SU-DHL-6 (cell line): ENCODE results near the gene CNPY1.

ENCODE experiments used
- H2AFZ ChIP-seq: fragments of 200-600 bp; sonication (generic); 2 replicates; pipeline ENCODE4 v1.6.1; 2014; ENCODE audit warnings: low read depth, mild to moderate bottlenecking, moderate library complexity, mixed read lengths, antibody characterized with exemption, low read length; ENCODE audit not compliant: severe bottlenecking
- H3F3A ChIP-seq: fragments of 200-600 bp; shearing (Covaris generic); 2 replicates; pipeline ENCODE4 v1.6.0; 2016; ENCODE audit warnings: antibody characterized with exemption, mild to moderate bottlenecking; ENCODE audit not compliant: insufficient read depth
- H3K27ac ChIP-seq: fragments of 200-600 bp; sonication (generic); 2 replicates; pipeline ENCODE4 v1.5.1; 2016; ENCODE audit warnings: low read depth, mild to moderate bottlenecking, low read length, moderate library complexity, mixed read lengths
- H3K27me3 ChIP-seq: fragments of 200-600 bp; sonication (generic), shearing (Covaris generic); 2 replicates; pipeline ENCODE4 v1.6.0; 2014; ENCODE audit warnings: mild to moderate bottlenecking, low read length
- H3K36me3 ChIP-seq: fragments of 200-600 bp; sonication (generic); 2 replicates; pipeline ENCODE4 v1.6.1; 2014; ENCODE audit warnings: mild to moderate bottlenecking, low read length, mixed read lengths
- H3K4me2 ChIP-seq: fragments of 300-600, 200-600 bp; shearing (Covaris generic), sonication (generic); 2 replicates; pipeline ENCODE4 v1.6.0; 2014; ENCODE audit warnings: low read length, low read depth, mild to moderate bottlenecking; ENCODE audit not compliant: poor library complexity, severe bottlenecking
- H3K4me3 ChIP-seq: fragments of 200-600 bp; sonication (generic); 2 replicates; pipeline ENCODE4 v1.5.1; 2014; ENCODE audit warnings: antibody characterized with exemption, low read length, mild to moderate bottlenecking, mixed read lengths; ENCODE audit not compliant: insufficient read depth, poor library complexity, severe bottlenecking
- H3K79me2 ChIP-seq: fragments of 200-600 bp; sonication (generic); 2 replicates; pipeline ENCODE4 v1.6.1; 2014; ENCODE audit warnings: mild to moderate bottlenecking, low read length, moderate library complexity; ENCODE audit not compliant: insufficient read depth
- H3K9ac ChIP-seq: fragments of 200-600 bp; sonication (generic); 2 replicates; pipeline ENCODE4 v1.7.0; 2014; ENCODE audit warnings: mild to moderate bottlenecking, low read length
- H3K9me2 ChIP-seq: fragments of 200-600 bp; sonication (generic); replicated peaks from 2 replicates; pipeline ENCODE4 v1.6.1; 2014; ENCODE audit warnings: low read length; ENCODE audit not compliant: insufficient read depth
- H3K9me3 ChIP-seq: fragments of 200-600 bp; sonication (generic); 2 replicates; pipeline ENCODE4 v1.6.1; 2014; ENCODE audit warnings: low read length, mixed read lengths; ENCODE audit not compliant: insufficient read depth
- H4K20me1 ChIP-seq: fragments of 200-600 bp; sonication (generic); 2 replicates; pipeline ENCODE4 v1.6.1; 2014; ENCODE audit warnings: low read depth, mild to moderate bottlenecking, antibody characterized with exemption, low read length, moderate library complexity, mixed read lengths
- CTCF ChIP-seq: fragments of 200-600 bp; sonication (generic); IDR thresholded peaks from one replicate; pipeline ENCODE4 v1.5.1; 2017; ENCODE audit warnings: antibody characterized with exemption, mild to moderate bottlenecking, low read length, moderate library complexity; ENCODE audit not compliant: insufficient read depth, poor library complexity, severe bottlenecking
- EZH2phosphoT487 ChIP-seq: fragments of 200-600 bp; sonication (generic), shearing (Covaris generic); conservative IDR thresholded peaks from 2 replicates; pipeline ENCODE4 v1.6.1; 2018; ENCODE audit warnings: mild to moderate bottlenecking, antibody characterized with exemption, low read length, moderate library complexity, mixed read lengths

Gene CNPY1

GRCh38 chr7:155560982-155561686 lies 14.8 kb upstream of the CNPY1 start:
- H3K27me3 ChIP-seq, result no peaks in the 10 kb centered on the region
- H3K9me2 ChIP-seq, result no peaks in the 10 kb centered on the region
- no peak overlapping the region for H3K4me2 ChIP-seq
- no peaks in the 10 kb centered on the region for H3K79me2 ChIP-seq
- no peaks in the 10 kb centered on the region for H3K36me3 ChIP-seq
- no peak overlapping the region for H3K9ac ChIP-seq
- H3K9me3 ChIP-seq, result no peaks in the 10 kb centered on the region
- no peaks in the 10 kb centered on the region for H3F3A ChIP-seq
- no peak for TF ChIP-seq EZH2phosphoT487
- no peak for TF ChIP-seq CTCF
- H3K27ac ChIP-seq, result no peak overlapping the region
- H4K20me1 ChIP-seq, result no peaks in the 10 kb centered on the region
- no peak overlapping the region for H3K4me3 ChIP-seq
- H2AFZ ChIP-seq, result no peak overlapping the region

GRCh38 chr7:155560196-155560885 lies 14.0 kb upstream of the CNPY1 start:
- no peak overlapping the region for H3K4me2 ChIP-seq
- H4K20me1 ChIP-seq, result no peaks in the 10 kb centered on the region
- H3K9me2 ChIP-seq, result no peaks in the 10 kb centered on the region
- no peaks in the 10 kb centered on the region for H3K79me2 ChIP-seq
- H3K9me3 ChIP-seq, result no peaks in the 10 kb centered on the region
- no peak overlapping the region for H3K9ac ChIP-seq
- no peaks in the 10 kb centered on the region for H3K36me3 ChIP-seq
- H3K4me3 ChIP-seq, result no peak overlapping the region
- TF ChIP-seq EZH2phosphoT487 (no peak), CTCF (no peak)
- no peaks in the 10 kb centered on the region for H3F3A ChIP-seq
- no peak overlapping the region for H2AFZ ChIP-seq
- no peaks in the 10 kb centered on the region for H3K27me3 ChIP-seq
- H3K27ac ChIP-seq, result no peak overlapping the region

GRCh38 chr7:155559519-155560108 lies 13.3 kb upstream of the CNPY1 start:
- Histone ChIP-seq H2AFZ (no peak overlapping the region), H3K9ac (no peak overlapping the region), H3K27me3 (no peaks in the 10 kb centered on the region), H3K4me3 (no peak overlapping the region), H3K9me3 (no peaks in the 10 kb centered on the region), H3K9me2 (no peaks in the 10 kb centered on the region), H3F3A (no peaks in the 10 kb centered on the region), H3K4me2 (no peak overlapping the region), H3K79me2 (no peaks in the 10 kb centered on the region), H3K36me3 (no peaks in the 10 kb centered on the region), H3K27ac (no peak overlapping the region), H4K20me1 (no peaks in the 10 kb centered on the region)
- TF ChIP-seq EZH2phosphoT487, result no peak
- TF ChIP-seq CTCF, result no peak
